ENCODE results near the gene TARDBP.
"Not testable (repeated sequence)": the region's sequence is repeated elsewhere in the genome, so short reads cannot be mapped to it uniquely, and the experiment has no call there.

Gene TARDBP

GRCh38 chr1:11061652-11062365, 49.4 kb downstream of the TARDBP start:
- DNase-seq: no peak

- DNase-seq: no peak
These were observed 50.5 kb downstream of the TARDBP start for GRCh38 chr1:11062965-11063401.

- not testable (repeated sequence) for DNase-seq
These were observed 51.6 kb downstream of the TARDBP start for GRCh38 chr1:11063937-11064537.

- DNase-seq: no peak
These were observed 52.5 kb downstream of the TARDBP start for GRCh38 chr1:11064942-11065341.

- no peak for DNase-seq
These were observed 53.3 kb downstream of the TARDBP start for GRCh38 chr1:11065796-11066195.

GRCh38 chr1:11067716-11068599, 55.5 kb downstream of the TARDBP start:
- no peak for DNase-seq

- no peak for DNase-seq
These were observed 56.4 kb downstream of the TARDBP start for GRCh38 chr1:11068600-11069473.

GRCh38 chr1:11070876-11071275, 58.4 kb downstream of the TARDBP start:
- no peak for DNase-seq

- no peak for DNase-seq
These were observed 59.2 kb downstream of the TARDBP start for GRCh38 chr1:11071463-11072215.

- DNase-seq: no peak
These were observed 59.9 kb downstream of the TARDBP start for GRCh38 chr1:11072216-11072917.

- not testable (repeated sequence) for DNase-seq
These were observed 60.9 kb downstream of the TARDBP start for GRCh38 chr1:11073398-11073797.

Measured in activated naive CD4-positive, alpha-beta T cell (primary cell).